GM19023 (cell line): ENCODE results near the gene PPM1J.
"Not testable (repeated sequence)": the region's sequence is repeated elsewhere in the genome, so short reads cannot be mapped to it uniquely, and the experiment has no call there.

Source experiments
- ATAC-seq: cut with Tn5 transposase; IDR thresholded peaks from one replicate; pipeline ENCODE4 v1.9.1; 2021; ENCODE audit warnings: mild to moderate bottlenecking, moderate library complexity; ENCODE audit not compliant: unreplicated experiment

PPM1J gene

DNA sequence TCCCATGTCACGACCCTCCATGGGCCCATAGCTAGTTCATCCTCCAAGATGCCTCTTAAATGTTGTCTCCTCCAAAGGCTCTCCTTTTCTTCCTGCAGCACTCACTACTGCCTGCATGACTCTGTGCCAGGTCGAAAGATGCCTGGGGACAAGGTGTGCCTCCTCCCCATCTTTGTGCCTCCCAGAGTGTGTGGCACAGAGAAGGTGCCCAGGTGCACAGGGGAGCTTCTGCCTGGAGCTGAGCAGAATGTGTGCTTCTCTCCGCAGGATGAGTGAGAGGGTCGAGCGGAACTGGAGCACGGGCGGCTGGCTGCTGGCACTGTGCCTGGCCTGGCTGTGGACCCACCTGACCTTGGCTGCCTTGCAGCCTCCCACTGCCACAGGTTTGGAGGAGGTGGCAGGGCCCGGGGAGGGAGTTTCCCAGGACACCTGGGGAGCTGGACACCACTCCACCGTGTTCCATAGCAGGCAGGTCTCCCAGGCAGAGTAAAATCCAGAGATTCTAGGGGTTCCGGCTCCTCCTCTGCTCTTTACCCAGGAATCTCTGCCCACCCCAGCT is 6.9 kb upstream of the PPM1J start:
- ATAC-seq = no peak

DNA sequence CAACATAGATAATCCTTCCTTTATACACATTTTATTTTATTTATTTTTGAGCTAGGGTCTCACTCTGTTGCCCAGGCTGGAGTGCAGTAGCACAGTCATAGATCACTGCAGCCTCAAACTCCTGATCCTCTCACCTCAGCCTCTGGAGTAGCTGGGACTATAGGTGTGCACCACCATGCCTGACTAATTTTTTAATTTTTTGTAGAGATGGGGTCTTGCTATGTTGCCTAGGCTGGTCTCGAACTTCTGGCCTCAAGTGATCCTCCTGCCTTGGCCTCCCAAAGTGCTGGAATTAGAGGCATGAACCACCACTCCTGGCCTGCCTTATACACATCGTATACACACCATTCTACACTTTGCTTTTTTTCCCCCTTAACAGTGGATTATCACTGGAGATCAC is 6.2 kb upstream of the PPM1J start:
- ATAC-seq = not testable (repeated sequence)

DNA sequence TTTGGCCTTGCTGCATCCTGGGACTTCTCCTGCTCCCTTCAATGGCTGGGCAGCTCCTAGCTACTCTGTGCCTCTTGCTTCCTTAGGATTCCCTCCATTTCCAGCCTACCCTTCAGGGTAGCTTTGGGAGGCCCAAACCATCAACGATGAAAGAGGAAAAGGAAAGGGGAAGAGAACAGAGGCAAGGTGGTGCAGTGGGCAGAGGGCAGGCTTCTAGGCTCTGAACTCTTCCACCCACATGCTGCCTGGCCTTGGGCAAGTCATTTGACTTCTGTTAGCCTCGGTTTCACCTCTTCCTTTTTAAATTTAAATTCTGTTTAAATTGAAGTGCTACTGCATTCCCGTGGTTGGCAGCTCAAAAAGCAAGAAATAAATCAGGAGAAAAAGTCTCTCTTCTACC is 5.7 kb upstream of the PPM1J start:
- no peak for ATAC-seq

GRCh38 chr1:112719706-112720105 is 4.6 kb upstream of the PPM1J start:
- ATAC-seq = no peak

GRCh38 chr1:112718691-112719418 is 3.7 kb upstream of the PPM1J start:
- no peak for ATAC-seq

- ATAC-seq = no peak
Observed at GRCh38 chr1:112717263-112717873, 2.2 kb upstream of the PPM1J start.

DNA sequence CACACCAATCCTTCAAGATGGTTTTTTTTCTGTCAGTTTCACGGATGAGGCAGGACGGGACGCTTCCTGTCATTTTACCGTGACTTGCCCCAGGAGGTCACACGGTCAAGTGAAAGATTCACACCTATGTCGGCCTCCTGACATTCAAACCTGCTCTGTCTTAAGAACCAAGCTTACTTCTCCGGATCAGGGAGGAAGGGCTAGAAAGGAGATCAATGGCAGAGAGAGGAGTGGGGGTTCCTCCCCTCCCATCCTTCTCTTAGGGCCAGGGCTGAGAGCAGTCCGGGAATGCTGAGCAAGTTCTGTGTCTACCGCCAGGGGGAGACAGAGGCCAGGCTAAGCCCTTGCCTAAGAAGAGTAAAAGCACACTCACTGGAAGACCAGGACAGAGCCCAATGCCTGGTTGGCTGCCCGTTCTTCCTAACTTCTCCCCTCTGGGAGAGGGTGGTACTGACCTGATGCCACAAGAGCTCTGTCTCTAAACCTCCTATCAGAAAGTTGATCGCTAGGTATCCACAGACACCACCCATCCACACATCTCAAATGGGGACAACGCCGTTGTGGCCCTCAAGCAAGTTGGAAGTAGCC is 1.1 kb upstream of the PPM1J start:
- peak; percentile 29 for ATAC-seq

GRCh38 chr1:112714313-112715263 is 544 bp downstream of the PPM1J start:
- ATAC-seq = peak; percentile 15

- no peak for ATAC-seq
Observed at GRCh38 chr1:112713466-112714312, 1.4 kb downstream of the PPM1J start.

GRCh38 chr1:112712701-112713128 is 2.4 kb downstream of the PPM1J start:
- ATAC-seq = no peak

- no peak for ATAC-seq
Observed at GRCh38 chr1:112712191-112712590, 2.9 kb downstream of the PPM1J start.

DNA sequence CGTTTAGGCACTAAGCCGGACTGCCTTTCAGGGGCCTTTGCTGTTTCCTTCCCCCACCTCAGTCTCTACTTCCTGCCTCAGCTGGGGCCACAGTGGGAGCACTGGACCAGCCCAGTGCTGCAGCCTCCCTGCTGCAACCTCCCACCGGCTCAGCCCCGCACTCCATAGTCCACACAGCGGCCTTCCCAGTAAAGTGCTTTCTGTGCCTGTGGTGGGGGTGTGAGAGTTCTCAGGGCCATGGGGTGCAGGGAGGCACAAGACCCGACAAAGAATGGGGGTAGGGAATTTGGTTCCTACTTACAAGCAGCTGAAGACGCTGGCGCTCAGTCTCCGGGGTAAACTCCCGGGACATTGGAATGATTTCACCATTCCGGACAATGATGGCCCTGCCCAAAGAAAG is 3.5 kb downstream of the PPM1J start:
- ATAC-seq = no peak

GRCh38 chr1:112711041-112711440 is 4.1 kb downstream of the PPM1J start:
- ATAC-seq = no peak

GRCh38 chr1:112710586-112710985 is 4.5 kb downstream of the PPM1J start:
- no peak for ATAC-seq

- ATAC-seq = no peak
Observed at GRCh38 chr1:112710159-112710558, 5.0 kb downstream of the PPM1J start.

DNA sequence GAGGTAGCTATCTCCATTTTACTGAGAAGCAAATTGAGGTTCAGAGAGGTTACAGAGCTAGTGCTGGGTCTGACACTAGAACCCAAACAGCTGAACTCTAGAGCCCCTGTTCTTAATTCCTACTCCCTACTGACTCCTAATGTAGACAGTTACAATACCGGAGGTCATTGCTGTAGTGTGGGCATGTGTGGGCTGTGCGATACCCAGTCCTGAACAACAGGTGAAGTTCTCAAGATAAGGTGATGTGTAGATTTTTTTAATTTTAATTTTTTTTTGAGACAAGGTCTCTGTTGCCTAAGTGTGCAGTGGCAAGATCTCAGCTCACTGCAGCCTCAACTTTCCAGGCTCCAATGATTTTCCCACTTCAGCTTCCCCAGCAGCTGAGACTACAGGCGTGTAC is 6.6 kb downstream of the PPM1J start:
- ATAC-seq = no peak

DNA sequence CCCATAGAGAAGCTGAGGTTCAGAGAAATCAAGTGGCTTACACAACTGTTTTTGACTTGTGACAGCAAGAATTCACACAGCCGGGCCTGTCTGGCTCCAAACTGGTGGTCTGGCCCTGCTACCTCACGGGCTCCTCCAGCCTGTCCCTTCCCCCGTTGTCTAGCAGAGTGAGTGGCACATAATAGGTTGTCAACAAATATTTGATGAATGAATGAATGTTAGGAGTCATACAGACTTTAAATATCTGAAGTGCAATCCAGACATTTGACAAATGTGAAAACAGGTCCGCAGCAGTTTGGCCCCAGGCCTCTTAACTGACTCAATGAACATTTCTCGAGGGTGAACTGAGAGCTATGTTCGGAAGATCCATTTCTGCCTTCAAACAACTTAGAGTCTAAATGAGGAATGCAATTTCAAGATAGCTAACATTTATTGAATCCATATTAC is 7.1 kb downstream of the PPM1J start:
- no peak for ATAC-seq

DNA sequence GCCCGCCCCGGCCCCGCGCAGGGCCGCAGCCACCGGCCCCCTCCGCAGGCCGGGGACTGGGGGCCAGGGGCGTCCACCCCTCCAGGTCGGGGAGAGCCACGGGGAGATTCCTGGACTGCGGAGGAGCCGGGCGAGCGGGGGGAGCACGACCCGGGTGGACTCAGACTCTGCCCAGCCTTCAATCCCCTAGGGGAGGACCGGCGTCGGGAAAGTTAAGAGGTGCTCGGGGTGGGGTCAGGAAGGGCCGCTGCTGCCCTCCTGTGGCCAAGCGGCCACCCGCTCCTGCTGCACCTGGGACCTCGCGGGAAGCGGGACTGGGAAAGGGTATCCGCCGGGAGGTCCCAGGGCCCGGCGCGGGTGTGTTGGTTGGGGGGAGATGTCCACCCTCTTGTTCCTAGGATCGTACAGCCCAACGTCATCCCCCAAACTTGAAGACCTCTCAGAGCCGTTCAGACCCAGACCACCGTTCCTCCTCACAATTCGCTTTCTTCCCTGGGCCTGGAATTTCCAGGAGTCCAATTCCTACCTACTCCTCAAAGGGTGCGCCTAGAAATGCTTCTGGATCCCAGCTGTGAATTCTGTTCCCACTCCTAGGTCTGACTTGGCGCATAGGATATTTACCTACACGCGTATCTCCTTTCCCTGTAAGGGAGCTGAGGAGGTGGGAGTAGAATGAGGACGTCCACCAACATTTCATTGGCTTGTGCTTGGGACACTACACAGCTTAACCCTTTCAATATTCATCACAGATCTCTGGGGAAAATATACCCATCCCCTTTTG is 7.7 kb downstream of the PPM1J start:
- peak; percentile 65 for ATAC-seq
